Right cardiac atrium (tissue), 5 donors: Measurements from ENCODE around the gene B3GALNT2. TPM values are rescaled to one million over a fixed set of nuclear protein-coding genes. Genes with fewer than 3 reads are reported as not detected.
A peak's percentile ranks its signal among the peaks of the same experiment; 100 is the strongest.

ENCODE experiments used
- ATAC-seq, 2 donors: fragments of 200-7000 bp; cut with Tn5 transposase; one replicate each; pipeline versions ENCODE4 v1.8.0 to v1.9.1; 2020; ENCODE audit warnings: moderate library complexity in 2 of 2, mild to moderate bottlenecking in 1 of 2
- DNase-seq, 3 donors: peaks; one replicate each; pipeline ENCODE4 v3.0.0-alpha.2; 2020
- H3K27ac ChIP-seq: one replicate; pipeline ENCODE4 v1.5.1; 2013; ENCODE audit warnings: mild to moderate bottlenecking, low read length, control low read depth, moderate library complexity
- H3K27me3 ChIP-seq: one replicate; pipeline ENCODE4 v1.6.1; 2013; ENCODE audit not compliant: control insufficient read depth, insufficient read depth
- H3K4me1 ChIP-seq: one replicate; pipeline ENCODE4 v1.6.1; 2013; ENCODE audit warnings: low read length; ENCODE audit not compliant: control insufficient read depth, insufficient read depth
- H3K4me3 ChIP-seq: one replicate; pipeline ENCODE4 v1.5.1; 2013; ENCODE audit warnings: low read length, control low read depth
- H3K9me3 ChIP-seq: one replicate; pipeline ENCODE4 v1.6.1; 2013; ENCODE audit warnings: low read length; ENCODE audit not compliant: control insufficient read depth
- WGBS: extraction: QIAGEN DNeasy Blood & Tissue Kit; methylation state at CpG from one replicate; pipeline ENCODE4 v1.1.7; 2013; 5-methylcytosine and 5-hydroxymethylcytosine counted together
- intact Hi-C, 4 donors: fragments of 100-400 bp; cut with DNase I; formaldehyde crosslinking; loops; one replicate each; pipeline versions ENCODE4 v1.11.0 to v1.14.0; 2022 to 2023
- polyA plus RNA-seq: library from polyadenylated mRNA; stranded (reverse); fragments of 200-250 nt; gene quantifications from one replicate; pipeline ENCODE4 v1.2.3, GENCODE V29; 2013
- total RNA-seq, 4 donors: library from RNA; stranded (reverse); fragmentation: NEBNext Ultra II Directional; extraction: Animal tissue kit (Norgen Biotek cat#: 25700); gene quantifications; one replicate each; pipeline ENCODE4 v1.2.1, GENCODE V29; 2021
- donor health status: healthy with polysubstance abuse.
- donor health status: DM: no; HTN: yes; CAD: no.
- donor health status: DM: no; HTN: no; CAD: no.
- donor health status: DM: no; HTN: yes; CAD: no; lungs with severe emphysema.
- donor health status: DM: yes; HTN: yes; CAD: no.

B3GALNT2 gene
- total and polyA plus RNA-seq, 5 donors = 6.6 to 26.8 (median 21.7) TPM

- Histone ChIP-seq H3K9me3 (no peaks in the 10 kb centered on the region), H3K4me1 (no peaks in the 10 kb centered on the region), H3K27me3 (no peaks in the 10 kb centered on the region), H3K27ac (no peak overlapping the region), H3K4me3 (no peak overlapping the region)
- intact Hi-C loops = no loop called here
- ATAC-seq (no peak), DNase-seq (no peak)
- 80% methylated on average over 4 of the region's 4 CpGs for WGBS
Measured at GRCh38 chr1:235527196-235527814, 23.1 kb upstream of the B3GALNT2 start.

- no peak overlapping the region for H3K4me3 ChIP-seq
- intact Hi-C loops = no loop called here
- DNase-seq = no peak
Measured at GRCh38 chr1:235525314-235525713, 21.1 kb upstream of the B3GALNT2 start.

GRCh38 chr1:235516862-235517446 is 12.7 kb upstream of the B3GALNT2 start:
- H3K4me3 ChIP-seq = no peak overlapping the region
- H3K9me3 ChIP-seq = no peaks in the 10 kb centered on the region
- 77% methylated on average over 6 of the region's 6 CpGs for WGBS
- ATAC-seq (no peak), DNase-seq (no peak)
- intact Hi-C loops = loop anchor here (10.0 kb wide), 2 partner anchors 258 to 268 kb away; no protein-coding TSS in a partner anchor
- no peaks in the 10 kb centered on the region for H3K27me3 ChIP-seq
- H3K27ac ChIP-seq = no peak overlapping the region
- no peaks in the 10 kb centered on the region for H3K4me1 ChIP-seq

More at GRCh38 chr1:235525314-235525713, 21.1 kb upstream of the B3GALNT2 start:
- no peaks in the 10 kb centered on the region for H3K27me3 ChIP-seq
- no peak overlapping the region for H3K27ac ChIP-seq
- WGBS = 40% methylated on average over 4 of the region's 4 CpGs
- no peaks in the 10 kb centered on the region for H3K4me1 ChIP-seq
- no peaks in the 10 kb centered on the region for H3K9me3 ChIP-seq
- ATAC-seq = no peak

DNA sequence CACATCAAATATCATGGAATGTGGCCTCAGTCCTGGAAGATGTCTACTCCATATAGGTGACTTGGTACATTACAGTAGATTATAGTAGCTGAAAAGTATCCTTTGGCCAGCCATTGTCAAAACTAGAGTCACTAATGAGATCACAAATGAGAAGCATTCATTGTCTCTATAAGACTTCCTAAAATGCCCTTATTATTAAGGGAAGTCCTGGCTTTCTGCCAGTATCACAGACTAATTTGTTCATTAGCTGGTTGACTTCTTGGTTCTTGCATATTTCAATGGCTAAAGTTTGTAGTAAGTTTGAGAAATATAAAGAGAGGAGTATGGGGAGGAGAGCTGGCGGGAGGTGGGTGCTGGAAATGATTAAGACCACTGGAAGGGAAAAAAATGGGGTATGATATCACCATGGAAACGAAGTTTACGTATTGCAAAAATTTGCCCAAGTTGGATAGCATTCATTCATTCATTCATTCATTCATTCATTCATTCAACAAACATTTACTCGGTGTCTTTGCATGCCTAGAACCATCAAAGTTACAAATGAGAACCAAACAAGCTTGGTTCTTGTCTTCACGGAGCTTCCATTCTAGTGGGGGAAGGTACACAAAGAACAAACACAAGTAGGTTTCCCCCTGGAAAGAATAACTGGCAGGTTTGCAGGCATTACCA is 11.7 kb upstream of the B3GALNT2 start:
- intact Hi-C loops = loop anchor here (10.0 kb wide), 2 partner anchors 259 to 269 kb away; no protein-coding TSS in a partner anchor

DNA sequence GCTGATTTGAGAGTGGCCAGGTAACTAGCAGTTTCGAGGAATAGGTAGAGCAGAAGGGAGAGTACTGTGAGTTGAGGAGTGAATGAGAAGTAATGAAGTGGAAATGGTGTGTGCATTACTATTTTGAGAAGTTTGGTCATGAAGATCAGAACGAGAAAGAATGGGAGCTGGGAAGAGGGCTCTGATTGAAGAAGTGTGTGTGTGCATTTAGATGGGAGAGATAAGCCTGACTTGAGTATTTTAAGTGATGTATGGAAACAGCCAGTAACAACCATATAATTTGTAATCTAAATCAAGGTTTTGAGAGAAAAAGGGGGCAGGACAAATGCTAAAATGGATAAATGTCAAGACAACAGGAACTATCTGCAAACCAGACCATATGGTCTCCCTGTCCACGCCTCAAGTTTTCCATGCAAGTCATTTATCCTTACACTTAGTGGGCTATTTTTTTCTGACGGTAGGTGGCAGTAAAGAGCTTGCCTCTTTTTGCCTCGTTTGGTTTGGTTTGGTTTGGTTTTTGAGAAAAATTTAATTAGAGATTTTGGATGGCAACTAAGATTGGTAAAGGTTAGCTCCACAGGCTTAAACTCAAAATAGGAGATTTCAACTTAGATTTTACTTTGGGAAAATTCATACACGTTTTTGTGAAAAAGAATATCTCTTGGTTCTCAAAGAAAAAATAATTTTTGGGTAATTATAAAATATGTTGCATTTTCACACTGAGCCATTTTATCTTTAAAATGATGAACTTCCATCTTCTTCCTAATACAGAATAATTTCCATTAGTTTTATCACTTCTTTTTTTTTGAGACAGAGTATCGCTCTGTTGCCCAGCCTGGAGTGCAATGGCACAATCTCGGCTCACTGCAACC is 9.5 kb upstream of the B3GALNT2 start:
- Histone ChIP-seq H3K4me3 (no peak overlapping the region), H3K27ac (no peak overlapping the region), H3K27me3 (no peaks in the 10 kb centered on the region), H3K4me1 (no peaks in the 10 kb centered on the region), H3K9me3 (no peaks in the 10 kb centered on the region)
- DNase-seq (no peak), ATAC-seq (peak; percentile 51 to 64)
- WGBS = 37% methylated on average over 8 of the region's 8 CpGs
- intact Hi-C loops = loop anchor here (10.0 kb wide), 2 partner anchors 261 to 271 kb away; no protein-coding TSS in a partner anchor

More for the DNA sequence above, 11.7 kb upstream of the B3GALNT2 start:
- ATAC-seq (no peak), DNase-seq (no peak)
- H3K27me3 ChIP-seq = no peaks in the 10 kb centered on the region
- 91% methylated on average over 5 of the region's 5 CpGs for WGBS
- H3K9me3 ChIP-seq = no peaks in the 10 kb centered on the region
- H3K4me1 ChIP-seq = no peaks in the 10 kb centered on the region
- H3K27ac ChIP-seq = no peak overlapping the region
- H3K4me3 ChIP-seq = no peak overlapping the region

- Histone ChIP-seq H3K4me1 (no peaks in the 10 kb centered on the region), H3K27me3 (no peaks in the 10 kb centered on the region), H3K9me3 (no peaks in the 10 kb centered on the region), H3K4me3 (no peak overlapping the region), H3K27ac (no peak overlapping the region)
- intact Hi-C loops = loop anchor here (10.0 kb wide), 2 partner anchors 263 to 273 kb away; no protein-coding TSS in a partner anchor
- WGBS = 65% methylated on average over 13 of the region's 13 CpGs
- ATAC-seq (no peak), DNase-seq (no peak)
Measured at GRCh38 chr1:235511470-235512240, 7.4 kb upstream of the B3GALNT2 start.

GRCh38 chr1:235510823-235511222 is 6.6 kb upstream of the B3GALNT2 start:
- ATAC-seq (no peak), DNase-seq (no peak)
- WGBS = 69% methylated on average over 6 of the region's 6 CpGs
- intact Hi-C loops = loop anchor here (10.0 kb wide), 2 partner anchors 264 to 274 kb away; no protein-coding TSS in a partner anchor
- no peaks in the 10 kb centered on the region for H3K27me3 ChIP-seq
- H3K9me3 ChIP-seq = no peaks in the 10 kb centered on the region
- H3K4me3 ChIP-seq = no peak overlapping the region
- H3K27ac ChIP-seq = no peak overlapping the region
- H3K4me1 ChIP-seq = no peaks in the 10 kb centered on the region

DNA sequence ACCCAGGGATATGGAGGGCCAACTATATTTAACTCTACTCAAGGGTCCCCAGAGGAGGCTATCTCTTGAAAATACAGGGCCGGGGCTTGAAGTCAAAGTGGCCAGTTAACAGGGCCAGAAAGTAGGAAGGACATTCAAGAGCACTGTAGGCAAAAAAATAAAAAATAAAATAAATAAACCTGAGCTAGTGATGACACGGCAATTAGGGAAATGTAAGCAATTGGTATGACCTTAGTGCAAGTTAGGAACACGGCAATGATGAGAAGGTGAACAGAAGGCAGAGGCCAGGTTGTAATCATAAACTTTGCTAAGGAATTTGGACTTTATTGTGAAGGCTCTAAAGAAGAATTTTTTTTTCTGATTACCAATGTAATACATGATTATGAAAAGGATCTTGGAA is 3.4 kb upstream of the B3GALNT2 start:
- WGBS = 77% methylated on average over 3 of the region's 3 CpGs
- no peaks in the 10 kb centered on the region for H3K4me1 ChIP-seq
- H3K27me3 ChIP-seq = no peaks in the 10 kb centered on the region
- no peaks in the 10 kb centered on the region for H3K9me3 ChIP-seq
- no peak for DNase-seq
- intact Hi-C loops = no loop called here
- no peak overlapping the region for H3K4me3 ChIP-seq
- no peak overlapping the region for H3K27ac ChIP-seq
- ATAC-seq = no peak

DNA sequence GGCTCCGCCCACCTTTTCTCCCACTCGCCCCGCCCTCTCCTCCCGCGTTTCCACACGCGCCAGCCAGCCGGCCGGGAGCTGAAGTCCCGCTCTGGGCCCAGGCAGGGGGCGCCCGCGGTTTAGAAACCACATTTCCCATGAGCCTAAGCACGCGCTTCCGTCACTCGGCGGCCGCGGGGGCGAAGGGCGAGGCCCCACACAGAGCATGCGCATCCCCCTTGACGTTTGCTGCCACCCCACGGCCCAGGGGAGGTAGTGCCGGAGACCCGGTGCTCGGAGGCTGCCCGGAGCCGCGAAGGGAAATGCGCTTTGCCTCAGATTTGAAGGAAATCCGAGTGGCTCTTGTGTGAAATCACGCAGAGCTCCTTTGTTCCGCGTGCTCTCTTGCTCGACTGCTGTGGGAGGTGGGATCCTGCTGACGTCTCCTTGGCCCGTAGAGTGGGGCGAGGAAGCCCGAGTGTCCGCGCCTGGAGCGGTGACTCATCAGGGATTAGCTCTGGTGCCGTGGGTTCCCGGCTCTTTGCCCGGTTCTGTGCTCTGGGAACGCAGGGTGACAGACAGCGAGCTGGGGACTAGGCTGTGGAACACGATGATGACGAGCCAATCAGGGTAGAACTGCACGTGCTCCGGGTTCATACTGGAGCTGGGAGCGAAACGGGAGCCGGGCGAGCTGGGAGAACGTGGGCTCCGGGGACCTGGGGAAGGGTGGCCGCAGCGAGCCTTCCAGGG is 406 bp upstream of the B3GALNT2 start:
- WGBS = under 1% methylated on average over 61 of the region's 61 CpGs
- no peaks in the 10 kb centered on the region for H3K9me3 ChIP-seq
- ATAC-seq = peak; percentile 96 to 97
- peak overlapping the region; percentile 98 for H3K27ac ChIP-seq
- intact Hi-C loops = no loop called here
- no peaks in the 10 kb centered on the region for H3K4me1 ChIP-seq
- peak overlapping the region; percentile 91 for H3K4me3 ChIP-seq
- no peaks in the 10 kb centered on the region for H3K27me3 ChIP-seq
- peak; percentile 99 to 100 (median 100) for DNase-seq
